ENCODE results near the gene PPP6C. TPM values are rescaled to one million over a fixed set of nuclear protein-coding genes. Genes with fewer than 3 reads are reported as not detected.
"Not testable (repeated sequence)": the region's sequence is repeated elsewhere in the genome, so short reads cannot be mapped to it uniquely, and the experiment has no call there.

The PPP6C gene
- total RNA-seq, 1 donor, result 43.2 TPM

GRCh38 chr9:125227761-125228160, 38.2 kb upstream of the PPP6C start:
- no peak overlapping the region for H3K4me3 ChIP-seq (ENCODE audit: low read depth, low read length)
- DNase-seq (ENCODE audit: low read depth), result no peak
- no peak for TF ChIP-seq CTCF (IDR thresholded peaks at IDR 0.05; ENCODE audit: insufficient read depth, low read depth, low read length)

- not testable (repeated sequence) for H3K4me3 ChIP-seq (ENCODE audit: low read depth, low read length); DNase-seq (ENCODE audit: low read depth)
Observed at GRCh38 chr9:125224858-125225257, 35.3 kb upstream of the PPP6C start.

GRCh38 chr9:125218621-125219020, 29.0 kb upstream of the PPP6C start:
- DNase-seq (ENCODE audit: low read depth), result no peak
- no peak for TF ChIP-seq CTCF (IDR thresholded peaks at IDR 0.05; ENCODE audit: insufficient read depth, low read depth, low read length)
- no peak overlapping the region for H3K4me3 ChIP-seq (ENCODE audit: low read depth, low read length)

- no peak for TF ChIP-seq CTCF (IDR thresholded peaks at IDR 0.05; ENCODE audit: insufficient read depth, low read depth, low read length)
- H3K4me3 ChIP-seq (ENCODE audit: low read depth, low read length), result no peak overlapping the region
- peak; percentile 35 for DNase-seq (ENCODE audit: low read depth)
Observed at GRCh38 chr9:125214186-125214585, 24.6 kb upstream of the PPP6C start.

- DNase-seq (ENCODE audit: low read depth), result no peak
- no peak for TF ChIP-seq CTCF (IDR thresholded peaks at IDR 0.05; ENCODE audit: insufficient read depth, low read depth, low read length)
- no peak overlapping the region for H3K4me3 ChIP-seq (ENCODE audit: low read depth, low read length)
Observed at GRCh38 chr9:125204477-125204876, 14.9 kb upstream of the PPP6C start.

- peak; percentile 23 for DNase-seq (ENCODE audit: low read depth)
- H3K4me3 ChIP-seq (ENCODE audit: low read depth, low read length), result no peak overlapping the region
- no peak for TF ChIP-seq CTCF (IDR thresholded peaks at IDR 0.05; ENCODE audit: insufficient read depth, low read depth, low read length)
Observed at GRCh38 chr9:125202846-125203618, 13.4 kb upstream of the PPP6C start.

- peak within 1 kb of the TSS; percentile 78 for H3K4me3 ChIP-seq (ENCODE audit: low read depth, low read length)
- no peak for TF ChIP-seq CTCF (IDR thresholded peaks at IDR 0.05; ENCODE audit: insufficient read depth, low read depth, low read length)
- peak; percentile 99 for DNase-seq (ENCODE audit: low read depth)
Observed at GRCh38 chr9:125200216-125201047, 10.8 kb upstream of the PPP6C start, which contains the start of gene RABEPK. RABEPK (plus strand) TSS chr9:125200542; CDS start chr9:125203014, 2,472 bp downstream.

GRCh38 chr9:125195591-125195990, 6.0 kb upstream of the PPP6C start:
- not testable (repeated sequence) for H3K4me3 ChIP-seq (ENCODE audit: low read depth, low read length); DNase-seq (ENCODE audit: low read depth)

GRCh38 chr9:125194466-125194865, 4.9 kb upstream of the PPP6C start:
- not testable (repeated sequence) for DNase-seq (ENCODE audit: low read depth); H3K4me3 ChIP-seq (ENCODE audit: low read depth, low read length)
